HG03469 (cell line): ENCODE measurements around the gene FSTL3.
"Not testable (repeated sequence)": the region's sequence is repeated elsewhere in the genome, so short reads cannot be mapped to it uniquely, and the experiment has no call there.

Experiments
- ATAC-seq: cut with Tn5 transposase; IDR thresholded peaks from one replicate; pipeline ENCODE4 v1.9.1; 2021; ENCODE audit warnings: mild to moderate bottlenecking, moderate library complexity, moderate number of reproducible peaks; ENCODE audit not compliant: unreplicated experiment

FSTL3 gene

DNA sequence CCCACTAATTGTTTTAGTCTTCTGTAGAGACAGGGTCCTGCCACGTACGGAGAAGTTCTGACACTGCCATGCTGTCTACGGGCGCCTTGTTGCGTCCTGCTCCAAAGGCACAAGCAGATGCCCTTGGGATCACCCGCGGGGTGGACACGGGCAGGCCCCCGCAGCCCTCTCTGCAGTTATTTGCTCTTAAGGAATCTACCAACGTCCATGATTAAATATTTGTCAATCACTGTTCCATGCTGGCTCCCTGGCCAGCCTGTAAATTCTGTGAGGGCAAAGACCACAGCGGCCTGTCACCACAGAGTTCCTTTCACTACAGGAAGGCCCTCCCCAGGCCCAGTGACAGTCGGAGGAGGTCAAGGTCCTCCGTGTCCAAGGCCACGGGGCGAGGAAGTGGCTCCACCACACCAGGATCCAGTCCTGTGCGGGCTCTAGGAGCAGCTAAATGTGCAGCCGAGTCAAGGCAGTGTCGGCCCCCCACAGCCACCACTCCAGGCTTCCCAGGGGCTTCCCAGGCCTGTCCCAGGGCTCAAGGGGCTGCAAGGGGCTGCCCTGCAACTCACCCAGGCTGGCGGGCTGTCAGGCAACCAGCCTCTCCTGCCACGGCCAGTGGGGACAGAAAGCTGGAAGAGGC lies 15.3 kb upstream of the FSTL3 start:
- ATAC-seq = no peak

GRCh38 chr19:661427-662196 lies 14.6 kb upstream of the FSTL3 start:
- ATAC-seq = no peak

DNA sequence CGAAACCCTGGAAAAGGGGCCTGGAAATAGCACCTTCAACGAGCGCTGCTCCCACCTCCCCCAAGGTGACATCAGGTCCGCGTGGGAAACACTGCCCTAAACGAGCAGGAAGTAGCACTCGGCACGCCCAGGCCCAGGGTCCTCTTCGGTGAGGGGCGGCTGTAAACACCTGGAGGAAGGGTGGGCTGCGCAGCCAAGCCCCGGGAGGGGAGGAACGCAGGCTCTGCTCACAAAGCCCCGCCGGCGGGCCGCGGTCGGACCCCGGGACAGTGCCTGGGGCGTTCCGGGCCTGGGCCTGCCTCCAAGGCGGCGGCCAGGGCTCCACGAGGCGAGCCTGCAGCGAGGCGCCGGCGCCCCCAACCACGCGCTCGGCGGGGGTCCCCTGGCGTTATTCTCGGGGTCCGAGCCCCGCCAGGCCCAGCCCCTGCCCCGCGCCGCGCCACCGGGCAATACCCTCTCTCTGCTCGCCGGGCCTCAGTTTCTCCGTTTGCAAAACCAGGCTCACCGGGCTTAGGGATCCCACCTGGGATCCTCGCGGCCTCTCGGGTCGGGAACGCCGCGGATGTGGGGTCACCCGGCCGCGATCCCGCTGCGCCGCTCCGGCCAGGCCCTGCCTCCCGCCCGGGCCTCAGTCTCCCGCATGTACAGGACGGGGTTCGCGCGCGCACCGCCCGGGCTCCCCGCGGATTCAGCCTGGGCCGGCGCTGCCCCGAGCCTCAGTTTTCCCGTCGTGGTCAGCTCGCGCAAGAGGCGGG lies 13.8 kb upstream of the FSTL3 start:
- ATAC-seq = no peak

DNA sequence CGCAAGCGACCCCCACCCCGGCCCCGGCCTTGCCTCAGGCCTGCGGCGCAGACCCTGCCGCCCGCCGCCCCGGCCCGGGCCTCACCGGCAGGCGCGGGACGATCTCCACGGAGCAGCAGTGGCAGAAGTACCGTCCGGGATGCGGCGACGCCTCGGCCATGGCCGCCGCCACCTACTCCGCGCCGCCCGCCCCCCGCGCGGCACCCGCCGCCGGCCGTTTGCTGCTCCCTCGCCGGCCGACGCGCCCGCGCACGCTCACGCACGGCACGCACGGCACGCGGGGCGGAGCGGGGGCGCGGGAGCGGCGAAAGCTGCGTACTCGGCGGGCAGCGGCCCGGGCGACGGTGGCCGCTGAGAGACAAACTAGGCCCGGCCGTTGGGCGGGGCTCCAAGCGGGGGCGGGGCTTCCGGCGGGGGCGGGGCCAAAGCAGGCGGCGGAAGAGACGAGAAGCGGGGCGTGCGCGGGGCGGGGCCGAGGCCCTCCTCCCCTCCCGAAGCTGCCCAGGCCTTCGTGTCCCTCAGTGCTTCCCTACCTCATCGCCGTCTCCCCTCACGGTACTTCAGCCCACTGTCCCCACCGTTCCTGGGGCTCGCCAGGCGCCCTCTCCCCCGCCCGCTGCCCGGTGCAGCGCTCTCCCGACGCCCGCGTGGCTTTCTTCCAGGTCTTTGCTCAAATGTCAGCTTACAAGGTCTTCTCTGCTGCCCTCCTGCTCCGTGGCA lies 13.1 kb upstream of the FSTL3 start, which contains the start of gene RNF126:
Gene RNF126 (minus strand): TSS at position 253 of the 720 bp plus-strand sequence. CDS start 93 bp downstream, at position 160.
- no peak for ATAC-seq

DNA sequence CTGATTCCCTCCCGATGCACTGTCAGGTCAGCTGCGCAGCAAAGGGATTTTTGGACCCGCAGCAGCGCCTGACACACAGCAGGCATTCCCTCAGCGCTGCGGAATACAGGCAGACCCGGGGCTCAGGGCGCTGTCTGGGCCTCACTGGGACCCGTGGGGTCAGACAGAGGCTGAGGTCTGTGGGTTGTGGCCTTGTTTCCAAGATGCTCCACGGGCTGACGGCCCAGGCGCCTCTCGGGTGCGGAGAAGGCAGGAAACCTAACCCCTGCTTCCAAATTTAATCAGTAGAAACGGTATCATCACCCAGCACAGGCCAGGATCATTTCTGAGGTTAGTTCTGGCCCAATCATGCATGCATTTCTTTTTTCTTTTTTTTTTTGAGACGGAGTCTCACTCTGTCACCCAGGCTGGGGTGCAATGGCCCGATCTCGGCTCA lies 12.5 kb upstream of the FSTL3 start:
- no peak for ATAC-seq

GRCh38 chr19:664913-665443 lies 11.2 kb upstream of the FSTL3 start:
- ATAC-seq = no peak

GRCh38 chr19:666985-667573 lies 9.1 kb upstream of the FSTL3 start:
- ATAC-seq = not testable (repeated sequence)

DNA sequence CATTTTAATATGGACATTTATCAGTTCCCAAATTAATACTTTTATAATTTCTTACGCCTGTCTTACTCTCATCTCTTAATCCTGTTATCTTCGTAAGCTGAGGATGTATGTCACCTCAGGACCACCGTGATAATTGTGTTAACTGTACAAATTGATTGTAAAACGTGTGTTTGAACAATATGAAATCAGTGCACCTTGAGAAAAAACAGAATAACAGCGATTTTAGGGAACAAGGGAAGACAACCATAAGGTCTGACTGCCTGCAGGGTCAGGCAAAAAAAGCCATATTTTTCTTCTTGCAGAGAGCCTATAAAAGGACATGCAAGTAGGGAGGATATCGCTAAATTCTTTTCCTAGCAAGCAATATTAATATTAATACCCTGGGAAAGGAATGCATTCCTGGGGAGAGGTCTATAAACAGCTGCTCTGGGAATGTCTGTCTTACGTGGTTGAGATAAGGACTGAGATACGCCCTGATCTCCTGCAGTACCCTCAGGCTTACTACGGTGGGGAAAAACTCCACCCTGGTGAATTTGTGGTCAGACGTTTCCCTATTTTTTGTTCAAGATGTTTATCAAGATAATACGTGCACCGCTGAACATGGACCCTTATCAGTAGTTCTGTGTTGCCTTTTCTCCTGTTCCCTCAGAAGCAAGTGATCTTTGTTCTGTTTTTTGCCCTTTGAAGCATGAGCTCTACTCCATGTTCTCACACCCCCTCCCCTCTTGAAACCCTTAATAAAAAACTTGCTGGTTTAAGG lies 7.3 kb upstream of the FSTL3 start:
- ATAC-seq = not testable (repeated sequence)

DNA sequence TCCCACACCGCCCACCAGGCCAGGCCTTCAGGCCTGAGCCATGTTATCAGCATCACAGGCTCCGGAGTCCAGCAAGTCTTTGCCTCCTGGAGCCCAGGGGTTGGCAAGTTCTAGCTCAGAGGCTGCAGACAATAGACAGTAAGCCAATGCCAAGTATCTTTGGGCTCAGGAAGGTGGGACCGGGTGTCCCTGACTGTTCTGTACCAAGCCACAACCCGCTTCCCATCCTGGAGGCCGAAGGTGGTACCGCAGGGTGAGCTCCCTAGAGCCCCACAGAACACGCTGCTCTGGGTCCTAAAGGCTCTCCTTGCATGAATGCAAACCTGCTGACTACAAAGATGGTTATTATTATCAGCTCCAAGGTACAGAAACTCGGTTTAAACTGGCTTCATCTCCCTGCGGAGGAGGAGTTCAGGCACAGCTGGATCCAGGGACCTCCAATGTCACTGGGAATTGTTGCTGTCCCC lies 5.5 kb upstream of the FSTL3 start:
- no peak for ATAC-seq

- no peak for ATAC-seq
These were observed 1.7 kb upstream of the FSTL3 start for GRCh38 chr19:674282-675151.

GRCh38 chr19:676007-676338 lies 219 bp upstream of the FSTL3 start:
- ATAC-seq = no peak

DNA sequence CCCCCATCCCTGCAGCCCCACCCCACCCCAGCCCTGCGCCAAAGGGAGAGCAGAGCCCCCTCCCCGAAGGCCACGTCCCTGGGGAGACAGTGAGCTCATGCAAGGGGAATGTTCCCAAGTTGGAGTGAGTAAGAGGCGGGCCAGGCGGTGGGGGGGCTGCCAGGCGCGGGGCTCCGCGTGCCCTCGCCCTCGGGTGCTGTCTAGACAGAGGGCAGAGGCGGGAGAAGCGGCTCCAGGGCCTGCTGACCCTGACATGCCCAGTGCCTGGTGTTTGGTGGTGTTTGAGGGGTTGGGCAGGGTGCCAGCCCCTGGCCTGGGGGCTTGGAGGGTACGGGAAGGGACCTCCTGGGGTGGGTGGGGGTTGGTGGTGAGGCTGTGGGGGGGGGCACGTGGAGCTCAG lies 1.0 kb downstream of the FSTL3 start:
- ATAC-seq = no peak

- ATAC-seq = no peak
These were observed 1.6 kb downstream of the FSTL3 start for GRCh38 chr19:677601-678436.

- ATAC-seq = no peak
These were observed 2.7 kb downstream of the FSTL3 start for GRCh38 chr19:678791-679388.

DNA sequence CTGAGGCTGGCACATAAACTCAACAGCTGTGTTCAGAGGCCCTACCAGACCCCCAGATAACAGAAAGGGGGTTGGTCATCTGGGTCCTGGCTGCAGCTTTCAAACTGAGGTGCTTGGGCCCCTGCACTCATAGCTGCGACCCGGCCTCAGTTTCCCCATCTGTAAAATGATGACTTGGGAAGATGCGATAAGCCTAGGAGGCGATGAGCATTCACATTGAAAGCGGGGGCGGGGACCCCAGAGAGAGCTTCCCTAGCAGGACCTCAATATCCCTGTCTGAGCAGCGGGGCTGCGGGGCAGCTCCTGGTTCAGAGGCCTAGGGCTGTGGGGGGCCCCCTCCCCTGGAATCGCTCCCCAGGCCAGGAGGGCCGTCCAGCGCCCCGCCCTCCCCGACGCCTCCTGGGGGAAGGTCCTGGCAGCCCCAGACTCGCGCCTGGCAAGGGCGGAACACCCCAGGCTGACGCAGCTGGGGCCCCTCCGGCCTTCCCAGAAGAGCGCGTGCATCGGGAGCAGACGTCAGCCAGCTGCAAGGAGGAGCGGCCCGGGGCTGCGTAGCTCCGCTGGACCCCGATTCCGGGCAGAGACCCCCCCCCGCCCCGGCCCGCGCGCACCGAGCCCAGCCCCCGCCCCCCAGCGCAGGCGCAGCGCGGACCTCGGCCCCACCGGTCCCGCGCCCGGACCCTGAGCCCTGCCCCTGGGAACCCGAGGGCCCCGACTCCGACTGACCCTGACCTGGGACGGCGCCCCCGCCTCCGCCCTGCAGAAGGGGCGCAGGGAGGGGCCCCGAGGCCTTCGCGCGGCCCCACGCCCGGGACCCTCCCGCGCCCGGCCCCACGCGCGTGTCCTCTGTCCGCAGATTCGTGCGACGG lies 3.5 kb downstream of the FSTL3 start:
- ATAC-seq = no peak

GRCh38 chr19:680287-681028 lies 4.3 kb downstream of the FSTL3 start:
- peak; percentile 49 for ATAC-seq
